ENCODE data around the gene KCNIP4. TPM values are rescaled to one million over a fixed set of nuclear protein-coding genes. Genes with fewer than 3 reads are reported as not detected.
A peak's percentile ranks its signal among the peaks of the same experiment; 100 is the strongest.

The KCNIP4 gene
- total RNA-seq, 1 donor from 2014 or later = not detected

GRCh38 chr4:20700007-20700761 is 1248.4 kb downstream of the KCNIP4 start, which contains the start of gene PACRGL:
TSS of gene PACRGL (plus strand) at chr4:20700458. CDS start at chr4:20704482, 4,024 bp downstream.
- peak within 1 kb of the TSS; percentile 83 for H3K27ac ChIP-seq
- intact Hi-C loops (cut with DNase I) = no loop called here
- peak; percentile 100 for ATAC-seq

GRCh38 chr4:20698820-20699219 is 1249.8 kb downstream of the KCNIP4 start:
- no peak overlapping the region for H3K4me3 ChIP-seq
- H3K36me3 ChIP-seq = no peaks in the 10 kb centered on the region
- ATAC-seq (no peak), DNase-seq (no peak)
- peaks cover 18% of the 10 kb centered on the region for H3K4me1 ChIP-seq
- no peak for TF ChIP-seq CTCF (IDR thresholded peaks at IDR 0.05)
- H3K9me3 ChIP-seq = no peaks in the 10 kb centered on the region
- H3K27me3 ChIP-seq = no peaks in the 10 kb centered on the region
- intact Hi-C loops (cut with DNase I) = no loop called here
- H3K27ac ChIP-seq = no peak overlapping the region

More at GRCh38 chr4:20700007-20700761, 1248.4 kb downstream of the KCNIP4 start, which contains the start of gene PACRGL:
- Histone ChIP-seq H3K36me3 (peaks cover 9% of the 10 kb centered on the region), H3K4me3 (peak within 1 kb of the TSS; percentile 73), H3K9me3 (no peaks in the 10 kb centered on the region), H3K4me1 (peaks cover 18% of the 10 kb centered on the region), H3K27me3 (no peaks in the 10 kb centered on the region)
- TF ChIP-seq CTCF (IDR thresholded peaks at IDR 0.05) = no peak
- peak; percentile 97 for DNase-seq

- DNase-seq = no peak
- intact Hi-C loops (cut with DNase I) = no loop called here
- H3K36me3 ChIP-seq = no peaks in the 10 kb centered on the region
These were observed 1250.2 kb downstream of the KCNIP4 start for GRCh38 chr4:20698382-20698781.

GRCh38 chr4:20696815-20697214 is 1251.8 kb downstream of the KCNIP4 start:
- intact Hi-C loops (cut with DNase I) = no loop called here
- no peak for TF ChIP-seq CTCF (IDR thresholded peaks at IDR 0.05)
- ATAC-seq = no peak

More at GRCh38 chr4:20698382-20698781, 1250.2 kb downstream of the KCNIP4 start:
- no peak overlapping the region for H3K27ac ChIP-seq
- ATAC-seq = no peak
- peaks cover 18% of the 10 kb centered on the region for H3K4me1 ChIP-seq
- H3K4me3 ChIP-seq = no peak overlapping the region
- no peak for TF ChIP-seq CTCF (IDR thresholded peaks at IDR 0.05)
- no peaks in the 10 kb centered on the region for H3K27me3 ChIP-seq
- H3K9me3 ChIP-seq = no peaks in the 10 kb centered on the region

GRCh38 chr4:20687864-20688263 is 1260.7 kb downstream of the KCNIP4 start:
- Histone ChIP-seq H3K4me3 (no peak overlapping the region), H3K36me3 (no peaks in the 10 kb centered on the region), H3K4me1 (peaks cover 7% of the 10 kb centered on the region), H3K9me3 (no peaks in the 10 kb centered on the region), H3K27me3 (no peaks in the 10 kb centered on the region), H3K27ac (no peak overlapping the region)
- ATAC-seq = no peak
- TF ChIP-seq CTCF (IDR thresholded peaks at IDR 0.05) = no peak
- DNase-seq = no peak
- intact Hi-C loops (cut with DNase I) = loop anchor here (10.0 kb wide), 1 partner anchor 263 kb away; no protein-coding TSS in a partner anchor

More at GRCh38 chr4:20696815-20697214, 1251.8 kb downstream of the KCNIP4 start:
- H3K4me1 ChIP-seq = peaks cover 18% of the 10 kb centered on the region
- no peaks in the 10 kb centered on the region for H3K27me3 ChIP-seq
- no peak overlapping the region for H3K4me3 ChIP-seq
- no peaks in the 10 kb centered on the region for H3K36me3 ChIP-seq
- DNase-seq = no peak
- no peak overlapping the region for H3K27ac ChIP-seq
- no peaks in the 10 kb centered on the region for H3K9me3 ChIP-seq

Measured in upper lobe of right lung (tissue), 1 donor.